Measurements from ENCODE around the gene PITPNB. TPM values are rescaled to one million over a fixed set of nuclear protein-coding genes. Genes with fewer than 3 reads are reported as not detected.

PITPNB gene
- total and polyA plus RNA-seq, 2 donors from 2014 or later = 23.7 to 72.0 TPM

- Histone ChIP-seq H3K4me1 (ENCODE audit: control insufficient read depth in 2 of 3, insufficient read depth in 2 of 3, low read depth in 1 of 3, low read length in 3 of 3) (peaks cover 0 to 2% (median 0%) of the 10 kb centered on the region in 3 donors), H3K9me3 (ENCODE audit: control insufficient read depth in 2 of 3, insufficient read depth in 1 of 3, low read length in 3 of 3) (no peaks in the 10 kb centered on the region), H3K9ac (ENCODE audit: low read length in 3 of 3) (no peak overlapping the region), H3K27ac (ENCODE audit: low read depth in 2 of 2, low read length in 2 of 2) (no peak overlapping the region), H3K4me3 (ENCODE audit: low read length in 3 of 3) (no peak overlapping the region), H3K36me3 (ENCODE audit: control insufficient read depth in 2 of 3, insufficient read depth in 3 of 3, low read length in 3 of 3) (peaks cover 14 to 27% (median 20%) of the 10 kb centered on the region in 3 donors), H3K27me3 (ENCODE audit: control insufficient read depth, insufficient read depth, low read length) (no peaks in the 10 kb centered on the region)
- DNase-seq = no peak
- no peak for TF ChIP-seq CTCF (IDR thresholded peaks at IDR 0.05; ENCODE audit: borderline replicate concordance, extremely low read depth, insufficient read depth)
- intact Hi-C loops (cut with DNase I) = no loop called here
- no peak for FAIRE-seq
Measured at GRCh38 chr22:27858626-27859025, 60.4 kb downstream of the PITPNB start.

DNA sequence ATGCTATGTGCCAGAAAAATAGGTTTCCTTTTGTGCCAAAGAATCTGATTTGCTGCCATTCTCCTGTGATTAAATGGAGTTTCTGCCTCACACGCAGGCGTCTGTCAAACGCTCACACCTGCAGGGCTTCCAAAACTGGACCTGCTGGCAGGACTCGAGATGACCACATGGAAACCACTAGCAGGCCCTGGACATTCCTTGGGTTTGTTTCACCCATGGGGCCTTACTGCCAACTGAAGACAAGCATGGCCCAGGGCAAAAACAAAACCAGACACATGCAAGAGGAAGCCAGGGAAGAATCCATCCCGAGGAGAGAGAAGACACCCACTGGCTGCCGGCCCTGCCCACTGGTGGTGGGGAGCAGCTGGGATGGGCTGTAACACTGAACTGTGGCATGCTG is 61.6 kb downstream of the PITPNB start:
- FAIRE-seq (no peak), DNase-seq (no peak)
- Histone ChIP-seq H3K4me3 (ENCODE audit: low read length in 3 of 3) (no peak overlapping the region), H3K36me3 (ENCODE audit: control insufficient read depth in 2 of 3, insufficient read depth in 3 of 3, low read length in 3 of 3) (peaks cover 14 to 34% (median 22%) of the 10 kb centered on the region in 3 donors), H3K27ac (ENCODE audit: low read depth in 2 of 2, low read length in 2 of 2) (no peak overlapping the region), H3K27me3 (ENCODE audit: control insufficient read depth, insufficient read depth, low read length) (no peaks in the 10 kb centered on the region), H3K9ac (ENCODE audit: low read length in 3 of 3) (no peak overlapping the region), H3K4me1 (ENCODE audit: control insufficient read depth in 2 of 3, insufficient read depth in 2 of 3, low read depth in 1 of 3, low read length in 3 of 3) (no peaks in the 10 kb centered on the region), H3K9me3 (ENCODE audit: control insufficient read depth in 2 of 3, insufficient read depth in 1 of 3, low read length in 3 of 3) (no peaks in the 10 kb centered on the region)
- intact Hi-C loops (cut with DNase I) = no loop called here
- no peak for TF ChIP-seq CTCF (IDR thresholded peaks at IDR 0.05; ENCODE audit: borderline replicate concordance, extremely low read depth, insufficient read depth)

DNA sequence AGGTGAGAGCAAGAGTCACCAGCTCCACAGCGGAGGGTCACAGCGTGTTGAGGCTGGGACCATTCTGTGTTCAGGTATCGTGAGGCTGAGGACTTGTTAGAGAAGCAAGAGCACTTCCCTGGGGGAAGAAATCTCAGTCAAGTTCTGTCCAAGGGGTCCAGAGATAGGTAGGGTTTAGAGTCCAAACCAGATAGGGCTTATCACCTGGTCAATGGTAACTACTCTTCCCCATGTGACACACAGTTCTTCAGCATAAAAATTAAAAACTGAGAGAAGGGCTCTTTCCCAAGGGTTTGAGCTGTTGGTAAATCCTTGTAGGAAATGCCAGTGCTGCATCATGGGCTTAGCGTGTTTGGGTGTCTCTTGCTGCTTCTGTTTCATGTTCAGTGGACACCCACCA is 62.7 kb downstream of the PITPNB start:
- intact Hi-C loops (cut with DNase I) = no loop called here
- Histone ChIP-seq H3K36me3 (ENCODE audit: control insufficient read depth in 2 of 3, insufficient read depth in 3 of 3, low read length in 3 of 3) (peaks cover 14 to 35% (median 22%) of the 10 kb centered on the region in 3 donors), H3K27ac (ENCODE audit: low read depth in 2 of 2, low read length in 2 of 2) (no peak overlapping the region), H3K9ac (ENCODE audit: low read length in 3 of 3) (no peak overlapping the region), H3K4me1 (ENCODE audit: control insufficient read depth in 2 of 3, insufficient read depth in 2 of 3, low read depth in 1 of 3, low read length in 3 of 3) (no peaks in the 10 kb centered on the region), H3K27me3 (ENCODE audit: control insufficient read depth, insufficient read depth, low read length) (no peaks in the 10 kb centered on the region), H3K4me3 (ENCODE audit: low read length in 3 of 3) (no peak overlapping the region), H3K9me3 (ENCODE audit: control insufficient read depth in 2 of 3, insufficient read depth in 1 of 3, low read length in 3 of 3) (no peaks in the 10 kb centered on the region)
- no peak for TF ChIP-seq CTCF (IDR thresholded peaks at IDR 0.05; ENCODE audit: borderline replicate concordance, extremely low read depth, insufficient read depth)
- FAIRE-seq = no peak
- DNase-seq = no peak

DNA sequence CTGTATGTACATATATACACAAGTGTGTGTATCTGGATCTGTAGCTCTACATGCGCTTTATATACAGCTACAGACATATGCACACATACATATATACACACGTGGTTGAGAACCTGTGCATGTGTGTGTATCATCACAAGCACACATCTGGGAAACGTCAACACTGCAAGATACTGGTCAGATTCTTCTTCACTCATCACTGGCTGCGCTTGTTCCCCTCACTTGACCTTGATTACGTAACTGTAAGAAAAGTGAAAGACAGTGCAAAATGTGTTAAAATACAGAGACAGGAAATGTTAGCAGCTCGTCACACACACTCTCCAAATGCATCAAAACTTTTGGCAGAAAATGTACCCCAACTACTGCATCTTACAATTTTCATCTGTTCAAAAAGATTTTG is 65.6 kb downstream of the PITPNB start:
- TF ChIP-seq CTCF (IDR thresholded peaks at IDR 0.05; ENCODE audit: borderline replicate concordance, extremely low read depth, insufficient read depth) = no peak
- intact Hi-C loops (cut with DNase I) = no loop called here
- Histone ChIP-seq H3K36me3 (ENCODE audit: control insufficient read depth in 2 of 3, insufficient read depth in 3 of 3, low read length in 3 of 3) (peaks cover 14 to 40% (median 22%) of the 10 kb centered on the region in 3 donors), H3K27ac (ENCODE audit: low read depth in 2 of 2, low read length in 2 of 2) (no peak overlapping the region), H3K4me3 (ENCODE audit: low read length in 3 of 3) (no peak overlapping the region), H3K4me1 (ENCODE audit: control insufficient read depth in 2 of 3, insufficient read depth in 2 of 3, low read depth in 1 of 3, low read length in 3 of 3) (no peaks in the 10 kb centered on the region), H3K9me3 (ENCODE audit: control insufficient read depth in 2 of 3, insufficient read depth in 1 of 3, low read length in 3 of 3) (no peaks in the 10 kb centered on the region), H3K9ac (ENCODE audit: low read length in 3 of 3) (no peak overlapping the region), H3K27me3 (ENCODE audit: control insufficient read depth, insufficient read depth, low read length) (no peaks in the 10 kb centered on the region)
- FAIRE-seq = no peak
- DNase-seq = no peak

Data from kidney (tissue), 14 donors.